HG03457 (cell line): Measurements from ENCODE around the gene ONECUT1.

Source experiments
- ATAC-seq: cut with Tn5 transposase; IDR thresholded peaks from one replicate; pipeline ENCODE4 v1.9.1; 2021; ENCODE audit warnings: moderate number of reproducible peaks; ENCODE audit not compliant: unreplicated experiment

ONECUT1 gene

GRCh38 chr15:52734329-52734728 is 55.8 kb downstream of the ONECUT1 start:
- ATAC-seq: no peak

- no peak for ATAC-seq
Measured at GRCh38 chr15:52733696-52734255, 56.4 kb downstream of the ONECUT1 start.

GRCh38 chr15:52733088-52733487 is 57.0 kb downstream of the ONECUT1 start:
- no peak for ATAC-seq

GRCh38 chr15:52732551-52732950 is 57.6 kb downstream of the ONECUT1 start:
- no peak for ATAC-seq

GRCh38 chr15:52731732-52732470 is 58.2 kb downstream of the ONECUT1 start:
- no peak for ATAC-seq

- no peak for ATAC-seq
Measured at GRCh38 chr15:52731004-52731403, 59.1 kb downstream of the ONECUT1 start.

- ATAC-seq: no peak
Measured at GRCh38 chr15:52730594-52730993, 59.5 kb downstream of the ONECUT1 start.

GRCh38 chr15:52730173-52730572 is 60.0 kb downstream of the ONECUT1 start:
- ATAC-seq: no peak

- ATAC-seq: no peak
Measured at GRCh38 chr15:52728899-52729298, 61.2 kb downstream of the ONECUT1 start.

- ATAC-seq: no peak
Measured at GRCh38 chr15:52727815-52728214, 62.3 kb downstream of the ONECUT1 start.

GRCh38 chr15:52726195-52726594 is 63.9 kb downstream of the ONECUT1 start:
- ATAC-seq: no peak

- ATAC-seq: no peak
Measured at GRCh38 chr15:52718551-52718950, 71.6 kb downstream of the ONECUT1 start.

GRCh38 chr15:52717924-52718323 is 72.2 kb downstream of the ONECUT1 start:
- no peak for ATAC-seq

- no peak for ATAC-seq
Measured at GRCh38 chr15:52717481-52717880, 72.7 kb downstream of the ONECUT1 start.

GRCh38 chr15:52716536-52716935 is 73.6 kb downstream of the ONECUT1 start:
- no peak for ATAC-seq

GRCh38 chr15:52715411-52715810 is 74.7 kb downstream of the ONECUT1 start:
- no peak for ATAC-seq

- no peak for ATAC-seq
Measured at GRCh38 chr15:52714968-52715367, 75.2 kb downstream of the ONECUT1 start.

GRCh38 chr15:52710708-52711389 is 79.3 kb downstream of the ONECUT1 start:
- no peak for ATAC-seq

- peak; percentile 21 for ATAC-seq
Measured at GRCh38 chr15:52710050-52710707, 80.0 kb downstream of the ONECUT1 start.

GRCh38 chr15:52709187-52709981 is 80.8 kb downstream of the ONECUT1 start:
- ATAC-seq: peak; percentile 92
